Measurements from ENCODE around the gene PCSK6. TPM values are rescaled to one million over a fixed set of nuclear protein-coding genes. Genes with fewer than 3 reads are reported as not detected.

PCSK6 gene
- polyA plus RNA-seq, 1 donor from 2014 or later = 1.1 TPM

GRCh38 chr15:101436526-101436925, 53.0 kb downstream of the PCSK6 start:
- Histone ChIP-seq H3K4me3 (ENCODE audit: low read length) (no peak overlapping the region), H4K20me1 (ENCODE audit: insufficient read depth) (no peaks in the 10 kb centered on the region), H3F3A (ENCODE audit: insufficient read depth, low read length, poor library complexity, severe bottlenecking) (no peaks in the 10 kb centered on the region), H3K9me3 (ENCODE audit: low read length) (no peaks in the 10 kb centered on the region), H3K9me2 (ENCODE audit: insufficient read depth, low read length) (no peaks in the 10 kb centered on the region), H2AFZ (ENCODE audit: low read depth, low read length) (no peak overlapping the region), H3K27me3 (ENCODE audit: insufficient read depth, low read depth, low read length) (no peaks in the 10 kb centered on the region), H3K36me3 (ENCODE audit: insufficient read depth, low read length) (no peaks in the 10 kb centered on the region), H3K27ac (ENCODE audit: low read length) (no peak overlapping the region), H3K9ac (ENCODE audit: low read length) (no peak overlapping the region), H3K4me2 (ENCODE audit: low read length) (no peak overlapping the region), H3K79me2 (replicated peaks; ENCODE audit: insufficient read depth, low read length) (no peaks in the 10 kb centered on the region)
- no peak for TF ChIP-seq POLR2AphosphoS5 (IDR thresholded peaks at IDR 0.05)
- TF ChIP-seq SMC3 (conservative IDR thresholded peaks at IDR 0.05; ENCODE audit: poor library complexity) = no peak
- TF ChIP-seq EP300 (conservative IDR thresholded peaks at IDR 0.05; ENCODE audit: poor library complexity, severe bottlenecking) = no peak
- TF ChIP-seq REST (IDR thresholded peaks at IDR 0.05; ENCODE audit: borderline replicate concordance) = no peak
- TF ChIP-seq RAD21 (conservative IDR thresholded peaks at IDR 0.05) = no peak
- no peak for TF ChIP-seq TAF1 (IDR thresholded peaks at IDR 0.05; ENCODE audit: low read depth)
- TF ChIP-seq EZH2 (IDR thresholded peaks at IDR 0.05; ENCODE audit: borderline replicate concordance, insufficient read depth, low read length, poor library complexity, severe bottlenecking) = no peak
- TF ChIP-seq CTCF (IDR thresholded peaks at IDR 0.05; ENCODE audit: poor library complexity, severe bottlenecking) = no peak
- no peak for TF ChIP-seq MXI1 (conservative IDR thresholded peaks at IDR 0.05; ENCODE audit: poor library complexity, severe bottlenecking)

- Histone ChIP-seq H3F3A (ENCODE audit: insufficient read depth, low read length, poor library complexity, severe bottlenecking) (no peaks in the 10 kb centered on the region), H3K9me2 (ENCODE audit: insufficient read depth, low read length) (no peaks in the 10 kb centered on the region), H3K9ac (ENCODE audit: low read length) (no peak overlapping the region), H3K4me2 (ENCODE audit: low read length) (no peak overlapping the region), H3K27me3 (ENCODE audit: insufficient read depth, low read depth, low read length) (no peaks in the 10 kb centered on the region), H3K36me3 (ENCODE audit: insufficient read depth, low read length) (no peaks in the 10 kb centered on the region), H3K27ac (ENCODE audit: low read length) (no peak overlapping the region), H4K20me1 (ENCODE audit: insufficient read depth) (no peaks in the 10 kb centered on the region), H3K79me2 (replicated peaks; ENCODE audit: insufficient read depth, low read length) (no peaks in the 10 kb centered on the region), H3K4me3 (ENCODE audit: low read length) (no peak overlapping the region), H2AFZ (ENCODE audit: low read depth, low read length) (no peak overlapping the region), H3K9me3 (ENCODE audit: low read length) (no peaks in the 10 kb centered on the region)
- TF ChIP-seq REST (IDR thresholded peaks at IDR 0.05; ENCODE audit: borderline replicate concordance) (no peak), POLR2AphosphoS5 (IDR thresholded peaks at IDR 0.05) (no peak), TAF1 (IDR thresholded peaks at IDR 0.05; ENCODE audit: low read depth) (no peak), CTCF (IDR thresholded peaks at IDR 0.05; ENCODE audit: poor library complexity, severe bottlenecking) (no peak), EZH2 (IDR thresholded peaks at IDR 0.05; ENCODE audit: borderline replicate concordance, insufficient read depth, low read length, poor library complexity, severe bottlenecking) (no peak), EP300 (conservative IDR thresholded peaks at IDR 0.05; ENCODE audit: poor library complexity, severe bottlenecking) (no peak), SMC3 (conservative IDR thresholded peaks at IDR 0.05; ENCODE audit: poor library complexity) (no peak), RAD21 (conservative IDR thresholded peaks at IDR 0.05) (no peak), MXI1 (conservative IDR thresholded peaks at IDR 0.05; ENCODE audit: poor library complexity, severe bottlenecking) (no peak)
These were observed 53.7 kb downstream of the PCSK6 start for GRCh38 chr15:101435761-101436160.

All from neural cell (in vitro differentiated cells).